ENCODE results near the gene EIF5B.

Gene EIF5B

DNA sequence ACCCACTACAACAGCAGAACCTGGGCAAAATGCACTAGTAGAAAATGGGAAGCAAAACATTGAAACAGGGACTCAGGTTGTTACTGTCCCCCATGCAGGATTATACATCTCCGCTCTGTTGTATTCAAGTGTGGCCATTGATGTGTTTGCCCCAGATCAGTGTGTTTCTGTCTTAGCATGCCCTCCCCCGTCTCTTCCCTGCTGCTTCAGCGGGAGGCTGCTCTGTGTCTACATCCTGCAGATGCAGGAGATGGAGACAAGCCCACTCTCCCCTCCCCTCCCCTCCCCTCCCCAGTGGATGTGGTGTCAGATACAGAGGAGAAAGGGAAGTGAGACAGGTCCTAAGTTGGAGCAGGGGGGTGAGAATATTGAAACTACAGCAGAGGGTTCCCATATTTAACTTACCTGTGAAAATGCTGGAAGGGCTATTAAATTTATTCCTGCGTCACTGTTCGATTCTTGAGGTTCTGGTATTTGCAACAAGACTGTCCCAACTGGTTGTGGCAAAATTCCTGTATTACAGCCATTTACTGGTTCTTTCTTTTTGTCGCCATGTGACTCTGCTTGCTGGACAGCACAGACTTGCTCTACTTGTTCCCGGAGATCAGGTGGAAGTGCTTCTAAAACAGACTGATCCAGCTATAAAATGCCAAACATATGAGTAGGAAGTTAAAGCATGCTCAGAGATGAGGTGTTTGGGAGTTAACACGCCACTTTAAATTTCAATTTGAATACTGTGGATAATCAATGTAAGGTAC, 67.0 kb downstream of the EIF5B start:
- Histone ChIP-seq H3K4me2 (no peak overlapping the region), H3K36me3 (peaks cover 92% of the 10 kb centered on the region), H3K4me1 (peaks cover 9% of the 10 kb centered on the region), H3K9ac (no peak overlapping the region), H3K27ac (no peak overlapping the region), H3K27me3 (no peaks in the 10 kb centered on the region), H3K9me3 (no peaks in the 10 kb centered on the region), H3K4me3 (no peak overlapping the region), H4K20me1 (peaks cover 33% of the 10 kb centered on the region)
- TF ChIP-seq Cebpa-rat (IDR thresholded peaks at IDR 0.05) = no peak

DNA sequence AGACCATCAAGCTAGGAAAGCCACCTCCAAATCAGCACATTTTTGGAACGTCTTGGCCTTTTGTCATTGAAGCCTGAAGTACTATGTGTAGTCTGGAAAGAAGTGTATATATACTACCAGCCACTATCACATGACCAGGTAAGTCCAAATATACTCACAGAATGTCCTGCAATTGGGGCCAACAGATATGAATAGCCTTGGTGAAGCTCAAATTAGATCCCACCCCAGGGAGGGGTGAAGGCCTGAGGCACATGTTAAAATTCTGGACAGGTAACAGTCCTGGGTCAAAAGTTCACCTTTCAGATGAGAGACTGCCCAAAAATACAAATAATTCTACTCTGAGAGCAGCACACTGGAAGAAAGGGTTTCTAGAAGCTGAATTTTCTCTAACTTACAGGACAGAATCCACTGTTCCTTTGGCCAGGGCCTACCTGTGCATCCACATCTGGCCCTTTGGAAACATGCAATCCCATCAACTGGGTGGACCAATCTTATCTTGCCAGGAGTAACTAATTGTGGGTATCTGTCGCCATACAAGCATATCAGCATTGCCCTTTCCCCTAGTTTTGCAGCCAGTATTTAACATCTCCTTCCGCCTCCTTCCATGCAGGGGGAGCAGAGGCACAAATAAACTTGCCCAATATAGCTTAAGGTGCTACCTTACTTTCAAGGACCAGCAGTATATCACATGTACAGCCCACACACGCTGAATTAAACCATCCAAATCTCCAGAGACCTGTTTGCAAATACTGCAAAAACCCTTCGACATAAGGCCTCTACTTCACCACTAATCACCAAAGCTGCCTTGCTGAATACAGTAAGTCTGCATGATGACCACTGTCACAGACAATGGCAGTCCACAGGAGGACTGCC, 67.8 kb downstream of the EIF5B start:
- Histone ChIP-seq H3K27me3 (no peaks in the 10 kb centered on the region), H3K36me3 (peaks cover 92% of the 10 kb centered on the region), H3K4me1 (peaks cover 9% of the 10 kb centered on the region), H3K4me3 (no peak overlapping the region), H3K27ac (no peak overlapping the region), H3K4me2 (no peak overlapping the region), H3K9me3 (no peaks in the 10 kb centered on the region), H3K9ac (no peak overlapping the region), H4K20me1 (peaks cover 25% of the 10 kb centered on the region)
- no peak for TF ChIP-seq Cebpa-rat (IDR thresholded peaks at IDR 0.05)

DNA sequence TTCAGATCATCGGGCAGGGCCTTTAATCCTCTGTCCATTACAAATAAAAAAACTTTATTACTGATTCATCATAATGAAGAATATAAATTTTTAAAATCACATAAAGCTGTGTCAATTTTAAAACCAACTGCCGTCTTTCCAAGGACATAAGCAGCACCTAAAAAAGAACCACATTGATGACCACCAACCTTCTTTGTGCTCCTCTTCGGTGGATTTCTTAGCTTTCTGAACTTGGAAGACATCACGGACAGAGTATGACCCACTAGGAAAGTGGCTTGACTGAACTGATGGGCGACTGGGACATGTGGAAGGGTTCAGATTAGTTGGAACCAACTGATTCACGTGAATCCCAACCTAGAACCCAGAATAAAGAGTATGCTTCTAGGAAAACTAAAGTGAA, 68.9 kb downstream of the EIF5B start:
- Histone ChIP-seq H3K27me3 (no peaks in the 10 kb centered on the region), H3K4me2 (no peak overlapping the region), H4K20me1 (peaks cover 25% of the 10 kb centered on the region), H3K36me3 (peaks cover 92% of the 10 kb centered on the region), H3K9ac (no peak overlapping the region), H3K27ac (no peak overlapping the region), H3K9me3 (no peaks in the 10 kb centered on the region), H3K4me1 (peaks cover 9% of the 10 kb centered on the region), H3K4me3 (no peak overlapping the region)
- TF ChIP-seq Cebpa-rat (IDR thresholded peaks at IDR 0.05) = no peak

DNA sequence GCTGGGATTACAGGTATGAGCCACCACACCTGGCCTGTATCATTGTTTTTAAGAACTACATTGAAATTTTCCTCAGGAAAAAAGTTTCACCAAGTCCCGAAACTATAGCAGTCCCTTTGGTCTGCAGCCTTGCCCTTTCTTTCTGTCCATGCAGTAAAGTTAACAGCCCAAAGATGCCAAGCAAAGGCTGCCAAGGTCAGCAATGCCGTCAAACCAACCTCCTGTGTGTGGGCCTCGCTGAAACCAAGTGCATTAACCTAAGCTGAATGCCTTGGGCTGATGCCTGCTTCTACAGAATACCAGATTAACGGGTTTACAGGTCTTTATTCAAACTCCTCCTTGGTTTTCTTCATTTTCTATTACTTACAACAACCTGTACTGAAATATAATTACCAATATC, 73.1 kb downstream of the EIF5B start:
- H3K36me3 ChIP-seq = peaks cover 92% of the 10 kb centered on the region
- TF ChIP-seq Cebpa-rat (IDR thresholded peaks at IDR 0.05) = no peak

DNA sequence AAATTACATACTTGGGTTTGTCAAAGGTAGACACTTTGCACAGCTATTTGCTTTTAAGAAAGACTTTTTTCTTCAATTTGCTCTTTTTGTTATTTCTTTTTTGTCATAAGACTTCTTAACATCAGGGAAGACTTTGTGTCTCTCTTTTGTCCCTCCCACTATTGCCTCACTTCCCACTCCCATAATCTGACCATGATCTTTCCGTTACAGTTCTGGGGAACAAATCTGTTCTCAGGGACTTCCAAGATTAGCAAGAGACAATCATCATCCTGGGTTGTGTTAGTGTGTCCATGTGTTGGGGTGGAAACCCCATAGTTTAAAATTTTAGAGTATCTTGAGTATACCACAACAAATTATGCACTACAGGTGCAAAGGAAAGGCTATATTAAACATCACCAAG, 77.4 kb downstream of the EIF5B start:
- TF ChIP-seq Cebpa-rat (IDR thresholded peaks at IDR 0.05) = no peak
- H3K27me3 ChIP-seq = no peaks in the 10 kb centered on the region
- H3K4me3 ChIP-seq = no peak overlapping the region
- H3K9me3 ChIP-seq = no peaks in the 10 kb centered on the region
- H3K36me3 ChIP-seq = peaks cover 92% of the 10 kb centered on the region
- H4K20me1 ChIP-seq = no peaks in the 10 kb centered on the region
- no peak overlapping the region for H3K9ac ChIP-seq
- H3K27ac ChIP-seq = no peak overlapping the region
- H3K4me2 ChIP-seq = no peak overlapping the region
- H3K4me1 ChIP-seq = no peaks in the 10 kb centered on the region

More for the DNA sequence above, 73.1 kb downstream of the EIF5B start:
- no peak overlapping the region for H3K4me2 ChIP-seq
- H3K4me1 ChIP-seq = no peaks in the 10 kb centered on the region
- H3K9ac ChIP-seq = no peak overlapping the region
- H3K27me3 ChIP-seq = no peaks in the 10 kb centered on the region
- no peak overlapping the region for H3K27ac ChIP-seq
- H3K4me3 ChIP-seq = no peak overlapping the region
- no peaks in the 10 kb centered on the region; the same call in 1 of the 2 replicates for H4K20me1 ChIP-seq
- no peaks in the 10 kb centered on the region for H3K9me3 ChIP-seq

DNA sequence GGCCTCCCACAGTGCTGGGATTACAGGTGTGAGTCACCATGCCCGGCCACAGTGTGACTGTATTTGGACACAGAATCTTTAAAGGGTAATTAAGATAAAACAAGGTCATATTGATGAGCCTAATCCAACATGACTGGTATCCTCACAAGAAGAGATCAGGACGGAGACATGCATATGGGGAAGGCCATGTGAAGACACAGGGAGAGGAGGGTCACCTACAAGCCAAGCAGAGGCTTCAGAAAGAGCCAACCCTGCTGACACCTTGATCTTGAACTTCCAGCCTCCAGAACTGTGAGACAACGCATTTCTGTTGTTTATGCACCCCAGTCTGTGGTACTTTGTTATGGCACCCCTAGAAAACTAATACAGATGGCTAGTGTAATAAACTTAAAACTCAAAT, 80.2 kb downstream of the EIF5B start:
- no peaks in the 10 kb centered on the region for H3K27me3 ChIP-seq
- H3K4me1 ChIP-seq = no peaks in the 10 kb centered on the region
- no peak for TF ChIP-seq Cebpa-rat (IDR thresholded peaks at IDR 0.05)
- H3K4me2 ChIP-seq = no peak overlapping the region
- H3K27ac ChIP-seq = no peak overlapping the region
- H3K36me3 ChIP-seq = peaks cover 92% of the 10 kb centered on the region
- H3K4me3 ChIP-seq = no peak overlapping the region
- peaks cover under 1% of the 10 kb centered on the region for H4K20me1 ChIP-seq
- no peaks in the 10 kb centered on the region for H3K9me3 ChIP-seq
- H3K9ac ChIP-seq = no peak overlapping the region

DNA sequence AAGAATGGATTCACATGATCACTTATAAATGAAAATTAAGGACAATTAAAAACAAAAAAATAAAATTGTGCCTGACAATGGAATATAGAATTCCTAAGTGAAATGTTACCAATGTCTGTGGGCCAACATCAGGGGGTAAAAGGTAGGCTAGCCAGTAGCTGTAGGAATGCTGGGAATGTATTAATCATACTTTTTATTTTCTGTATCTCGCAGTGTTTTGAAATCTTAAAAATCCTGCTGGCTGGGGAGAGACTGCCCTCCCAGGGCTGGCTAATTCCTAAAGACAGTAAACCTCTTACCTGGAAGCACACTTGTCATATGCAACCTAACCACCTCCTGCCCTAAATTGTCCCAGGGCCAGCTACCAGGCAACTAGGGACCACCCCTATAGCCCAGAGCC, 82.8 kb downstream of the EIF5B start:
- Histone ChIP-seq H3K4me3 (no peak overlapping the region), H3K27ac (no peak overlapping the region), H3K9ac (no peak overlapping the region), H3K36me3 (peaks cover 91% of the 10 kb centered on the region), H4K20me1 (peaks cover 18% of the 10 kb centered on the region), H3K4me1 (no peaks in the 10 kb centered on the region), H3K27me3 (no peaks in the 10 kb centered on the region), H3K4me2 (no peak overlapping the region), H3K9me3 (no peaks in the 10 kb centered on the region)
- TF ChIP-seq Cebpa-rat (IDR thresholded peaks at IDR 0.05) = no peak

DNA sequence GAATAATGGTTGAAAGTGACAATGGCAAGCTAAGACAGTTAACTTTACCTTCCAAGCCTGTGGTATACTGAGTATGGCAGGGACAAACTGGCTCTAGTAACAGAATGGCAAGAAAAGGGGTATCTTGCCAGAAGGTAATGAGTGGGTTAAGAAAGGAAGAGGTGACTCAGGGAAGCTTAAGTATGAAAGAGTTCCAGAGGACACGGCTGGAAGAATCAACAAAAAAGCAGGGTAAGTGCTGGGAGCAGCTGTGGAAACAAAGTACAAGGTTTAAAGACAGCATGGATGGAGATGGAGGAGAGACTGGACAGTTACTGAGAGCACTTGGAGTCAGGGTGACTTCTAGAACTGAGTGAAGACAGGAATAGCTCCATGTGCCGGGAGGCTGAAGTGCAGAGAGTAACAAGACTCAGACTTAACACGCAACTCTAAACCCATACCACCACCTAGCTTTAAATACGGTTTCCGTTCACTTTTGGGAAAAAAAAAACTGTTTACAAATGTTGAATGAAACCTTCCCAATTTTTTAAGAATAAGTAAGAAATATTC, 83.6 kb downstream of the EIF5B start:
- no peaks in the 10 kb centered on the region for H3K4me1 ChIP-seq
- peaks cover 25% of the 10 kb centered on the region for H4K20me1 ChIP-seq
- no peak overlapping the region for H3K27ac ChIP-seq
- peaks cover 91% of the 10 kb centered on the region for H3K36me3 ChIP-seq
- H3K27me3 ChIP-seq = no peaks in the 10 kb centered on the region
- no peak overlapping the region for H3K4me2 ChIP-seq
- H3K9ac ChIP-seq = no peak overlapping the region
- H3K9me3 ChIP-seq = no peaks in the 10 kb centered on the region
- TF ChIP-seq Cebpa-rat (IDR thresholded peaks at IDR 0.05) = no peak
- H3K4me3 ChIP-seq = no peak overlapping the region

DNA sequence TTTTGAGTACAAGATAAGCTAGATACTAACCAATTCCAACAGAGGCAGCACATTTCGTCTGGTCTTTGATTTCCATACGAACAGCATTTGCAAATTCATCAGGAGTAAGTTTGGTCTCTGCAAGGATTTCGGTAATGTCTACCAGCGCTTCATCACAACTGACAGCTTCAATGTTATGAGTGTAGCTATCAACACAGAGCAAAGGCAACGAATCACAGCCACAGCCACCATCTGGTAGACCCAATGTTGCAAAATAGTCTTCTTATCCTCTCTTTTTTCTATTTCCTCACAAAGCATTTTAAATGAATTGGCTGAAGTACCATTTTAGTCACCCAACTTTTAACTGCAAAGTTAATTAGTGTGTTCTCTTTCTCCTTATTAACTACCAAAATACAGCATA, 84.3 kb downstream of the EIF5B start:
- H3K36me3 ChIP-seq = peaks cover 91% of the 10 kb centered on the region
- H3K27me3 ChIP-seq = no peaks in the 10 kb centered on the region
- H3K27ac ChIP-seq = no peak overlapping the region
- H4K20me1 ChIP-seq = peaks cover 26% of the 10 kb centered on the region
- no peak overlapping the region for H3K4me3 ChIP-seq
- no peak for TF ChIP-seq Cebpa-rat (IDR thresholded peaks at IDR 0.05)
- no peaks in the 10 kb centered on the region for H3K4me1 ChIP-seq
- H3K9ac ChIP-seq = no peak overlapping the region
- no peak overlapping the region for H3K4me2 ChIP-seq
- H3K9me3 ChIP-seq = no peaks in the 10 kb centered on the region

DNA sequence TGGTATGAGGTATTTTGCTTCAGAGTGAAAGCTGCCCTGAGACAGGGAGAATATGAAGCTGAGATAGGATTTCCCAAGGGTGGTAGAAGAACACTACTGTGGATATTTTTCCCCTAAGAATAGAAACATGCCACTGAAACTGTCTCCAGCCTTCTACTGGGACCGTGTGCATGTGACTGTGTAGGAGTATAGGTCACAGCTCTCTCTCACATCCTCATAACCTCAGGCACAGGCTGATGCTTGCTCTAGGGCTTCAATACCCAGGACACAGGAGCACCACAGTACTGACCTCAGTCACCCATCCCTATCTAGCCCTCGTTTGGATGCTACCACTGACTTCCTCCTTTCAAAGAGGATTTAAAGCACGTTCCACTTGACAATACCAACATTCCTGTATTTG, 85.4 kb downstream of the EIF5B start:
- no peak overlapping the region for H3K9ac ChIP-seq
- H3K27me3 ChIP-seq = no peaks in the 10 kb centered on the region
- no peak for TF ChIP-seq Cebpa-rat (IDR thresholded peaks at IDR 0.05)
- no peaks in the 10 kb centered on the region for H3K4me1 ChIP-seq
- no peaks in the 10 kb centered on the region for H3K9me3 ChIP-seq
- peaks cover 91% of the 10 kb centered on the region for H3K36me3 ChIP-seq
- no peak overlapping the region for H3K4me3 ChIP-seq
- H4K20me1 ChIP-seq = peaks cover 35% of the 10 kb centered on the region
- H3K27ac ChIP-seq = no peak overlapping the region
- no peak overlapping the region for H3K4me2 ChIP-seq
